Measurements from ENCODE around the gene RAI1.
A peak's percentile ranks its signal among the peaks of the same experiment; 100 is the strongest.

Gene RAI1

DNA sequence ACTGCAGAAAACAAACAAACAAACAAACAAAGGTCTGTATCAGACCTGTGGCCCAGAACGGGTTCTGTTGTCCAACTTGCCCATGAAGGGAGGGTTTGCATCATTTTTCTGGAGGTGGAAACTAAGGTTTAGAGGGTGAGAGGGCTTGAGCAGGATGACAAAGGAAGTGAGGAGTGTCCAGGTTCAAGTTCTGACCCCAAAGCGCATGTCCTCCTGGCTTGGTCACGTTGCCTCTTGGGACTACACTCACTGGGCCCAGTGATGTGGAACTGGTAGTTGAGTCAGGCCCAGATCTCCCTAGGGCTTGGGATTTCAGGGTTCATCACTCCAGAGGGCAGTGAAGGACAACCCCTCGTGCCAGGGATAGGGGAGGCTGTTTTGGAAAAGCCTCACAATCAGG, 153.7 kb downstream of the RAI1 start:
- peak overlapping the region; percentile 38 for H3K4me3 ChIP-seq (ENCODE audit: low read depth, low read length)
- TF ChIP-seq, protein P1, sequence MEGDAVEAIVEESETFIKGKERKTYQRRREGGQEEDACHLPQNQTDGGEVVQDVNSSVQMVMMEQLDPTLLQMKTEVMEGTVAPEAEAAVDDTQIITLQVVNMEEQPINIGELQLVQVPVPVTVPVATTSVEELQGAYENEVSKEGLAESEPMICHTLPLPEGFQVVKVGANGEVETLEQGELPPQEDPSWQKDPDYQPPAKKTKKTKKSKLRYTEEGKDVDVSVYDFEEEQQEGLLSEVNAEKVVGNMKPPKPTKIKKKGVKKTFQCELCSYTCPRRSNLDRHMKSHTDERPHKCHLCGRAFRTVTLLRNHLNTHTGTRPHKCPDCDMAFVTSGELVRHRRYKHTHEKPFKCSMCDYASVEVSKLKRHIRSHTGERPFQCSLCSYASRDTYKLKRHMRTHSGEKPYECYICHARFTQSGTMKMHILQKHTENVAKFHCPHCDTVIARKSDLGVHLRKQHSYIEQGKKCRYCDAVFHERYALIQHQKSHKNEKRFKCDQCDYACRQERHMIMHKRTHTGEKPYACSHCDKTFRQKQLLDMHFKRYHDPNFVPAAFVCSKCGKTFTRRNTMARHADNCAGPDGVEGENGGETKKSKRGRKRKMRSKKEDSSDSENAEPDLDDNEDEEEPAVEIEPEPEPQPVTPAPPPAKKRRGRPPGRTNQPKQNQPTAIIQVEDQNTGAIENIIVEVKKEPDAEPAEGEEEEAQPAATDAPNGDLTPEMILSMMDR (IDR thresholded peaks at IDR 0.05; ENCODE audit: borderline replicate concordance, insufficient read depth, low read depth, low read length), result no peak

DNA sequence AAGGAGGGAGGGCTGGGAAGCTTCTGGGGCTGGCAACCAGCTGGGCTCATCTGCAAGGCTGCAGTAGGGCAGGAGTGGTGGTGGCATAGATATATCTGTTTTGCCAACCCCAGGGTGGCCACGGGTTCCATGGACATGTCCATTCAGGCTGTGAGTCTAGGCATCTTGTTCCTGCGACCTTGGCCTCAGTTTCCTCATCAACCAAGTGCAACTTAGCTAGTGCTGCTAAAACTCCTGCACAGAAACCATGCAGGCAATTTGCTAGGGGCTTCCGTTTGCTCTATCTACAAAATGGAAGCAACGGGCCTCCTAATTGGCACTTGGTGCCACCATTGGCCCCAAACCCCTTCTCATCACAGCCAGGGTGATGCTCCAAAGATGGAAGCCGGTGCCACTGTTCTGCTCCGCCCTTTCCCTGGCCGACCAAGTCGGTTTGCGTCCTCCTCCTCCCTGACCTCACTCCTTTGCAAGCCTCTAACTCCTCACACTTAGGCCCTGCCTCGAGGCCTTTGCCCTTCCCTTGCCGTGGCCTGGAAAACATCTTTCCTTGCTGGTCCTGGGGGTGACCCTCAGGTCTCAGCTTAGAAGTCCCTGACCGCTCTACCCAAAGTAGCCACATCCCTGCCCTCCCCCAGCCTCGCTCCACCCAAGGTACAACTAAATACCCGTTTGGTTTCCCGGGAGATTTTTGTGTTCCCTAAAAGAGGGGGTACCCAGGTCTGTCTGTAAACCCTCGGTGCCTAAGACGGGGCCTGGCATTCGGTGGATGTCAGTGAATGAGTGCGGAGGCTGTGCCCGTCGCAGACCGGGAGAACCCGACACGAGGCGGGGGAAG, 154.4 kb downstream of the RAI1 start:
- TF ChIP-seq, protein P1 (IDR thresholded peaks at IDR 0.05; ENCODE audit: borderline replicate concordance, insufficient read depth, low read depth, low read length), result no peak
- peak overlapping the region; percentile 89 for H3K4me3 ChIP-seq (ENCODE audit: low read depth, low read length)

DNA sequence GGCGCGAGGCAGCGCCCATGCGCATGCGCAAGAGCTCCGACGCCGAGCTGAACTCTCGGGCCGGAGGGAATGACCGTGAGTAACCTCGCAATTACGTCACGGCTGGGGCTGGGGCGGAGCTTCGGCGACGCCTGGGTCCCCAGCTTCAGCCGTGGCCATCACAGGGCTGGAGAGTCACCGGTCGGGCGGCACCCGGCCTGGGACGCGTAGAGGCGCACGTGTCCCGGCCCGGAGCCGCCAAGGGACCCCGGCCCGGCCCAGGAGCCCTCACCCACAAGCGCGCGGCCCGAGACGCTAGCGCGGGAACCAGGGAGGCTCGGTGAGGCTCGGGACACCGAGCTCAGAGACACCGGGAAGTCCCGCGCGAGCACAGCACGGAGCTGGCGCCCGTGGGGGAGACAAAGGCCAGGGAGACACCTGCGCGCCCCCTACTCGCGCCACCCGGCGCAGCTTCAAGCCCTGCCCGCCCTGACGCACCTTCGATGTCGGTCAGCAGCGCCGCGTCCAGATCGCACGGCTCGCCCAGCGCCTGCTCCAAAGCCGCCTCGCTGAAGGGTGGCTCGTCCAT, 155.1 kb downstream of the RAI1 start:
- peak overlapping the region; percentile 89 for H3K4me3 ChIP-seq (ENCODE audit: low read depth, low read length)
- TF ChIP-seq, protein P1 (IDR thresholded peaks at IDR 0.05; ENCODE audit: borderline replicate concordance, insufficient read depth, low read depth, low read length), result no peak

DNA sequence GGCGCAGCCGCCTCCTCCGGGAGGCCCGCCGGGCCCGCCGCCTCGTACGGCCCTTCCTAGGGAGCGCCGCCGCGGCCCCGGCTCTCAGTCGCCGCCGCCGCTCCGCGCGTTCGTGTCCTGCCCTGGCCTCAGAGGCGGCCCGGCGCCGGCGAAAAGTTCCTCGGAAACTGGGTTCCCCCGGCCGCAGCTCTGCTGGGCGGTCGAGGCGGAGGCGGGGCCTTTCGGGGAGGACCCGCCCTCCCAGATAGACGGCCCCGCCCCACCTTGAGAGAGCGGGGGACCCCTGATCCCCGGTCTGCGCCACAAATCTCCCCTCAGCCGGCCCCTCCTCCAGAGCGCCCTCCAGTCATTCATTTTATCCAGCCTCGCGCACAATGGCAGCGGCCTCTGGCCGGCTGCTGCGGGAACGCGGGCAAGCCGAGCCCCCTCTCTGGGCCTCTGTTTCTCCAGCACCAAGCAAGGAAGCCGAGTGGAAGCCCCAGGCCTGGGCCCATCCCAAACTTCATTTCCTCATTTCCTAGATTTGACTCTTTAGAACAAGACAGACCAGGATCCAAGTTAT, 155.6 kb downstream of the RAI1 start, which contains the start of gene SREBF1:
Gene SREBF1 (minus strand): TSS at position 169 of the 562 bp plus-strand sequence. CDS start 169 bp downstream, outside the sequence.
- TF ChIP-seq, protein P1 (IDR thresholded peaks at IDR 0.05; ENCODE audit: borderline replicate concordance, insufficient read depth, low read depth, low read length), result no peak
- H3K4me3 ChIP-seq (ENCODE audit: low read depth, low read length), result peak within 1 kb of the TSS; percentile 89

DNA sequence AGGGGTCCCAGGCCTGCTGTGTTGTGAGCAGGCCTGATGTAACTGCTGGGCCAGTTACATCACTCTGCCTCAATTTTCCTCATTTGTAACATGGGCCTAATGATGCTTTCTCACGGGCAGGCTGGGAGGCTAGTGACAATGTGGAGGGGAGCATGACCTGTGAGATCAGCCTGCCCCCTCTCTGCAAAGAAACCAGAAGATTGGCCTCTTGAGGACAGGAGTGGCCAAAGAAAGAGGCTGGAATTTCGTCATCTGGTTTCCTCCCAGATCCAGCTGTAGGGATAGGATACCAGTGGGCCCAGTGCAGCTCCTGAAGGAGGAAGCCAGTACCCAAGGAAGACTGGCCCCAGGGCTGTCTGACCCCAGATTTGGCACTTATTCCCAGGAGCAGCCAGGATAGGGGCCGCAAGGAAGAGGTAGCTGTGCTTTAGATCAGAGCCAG, 156.1 kb downstream of the RAI1 start:
- peak overlapping the region; percentile 89 for H3K4me3 ChIP-seq (ENCODE audit: low read depth, low read length)
- TF ChIP-seq, protein P1 (IDR thresholded peaks at IDR 0.05; ENCODE audit: borderline replicate concordance, insufficient read depth, low read depth, low read length), result no peak

DNA sequence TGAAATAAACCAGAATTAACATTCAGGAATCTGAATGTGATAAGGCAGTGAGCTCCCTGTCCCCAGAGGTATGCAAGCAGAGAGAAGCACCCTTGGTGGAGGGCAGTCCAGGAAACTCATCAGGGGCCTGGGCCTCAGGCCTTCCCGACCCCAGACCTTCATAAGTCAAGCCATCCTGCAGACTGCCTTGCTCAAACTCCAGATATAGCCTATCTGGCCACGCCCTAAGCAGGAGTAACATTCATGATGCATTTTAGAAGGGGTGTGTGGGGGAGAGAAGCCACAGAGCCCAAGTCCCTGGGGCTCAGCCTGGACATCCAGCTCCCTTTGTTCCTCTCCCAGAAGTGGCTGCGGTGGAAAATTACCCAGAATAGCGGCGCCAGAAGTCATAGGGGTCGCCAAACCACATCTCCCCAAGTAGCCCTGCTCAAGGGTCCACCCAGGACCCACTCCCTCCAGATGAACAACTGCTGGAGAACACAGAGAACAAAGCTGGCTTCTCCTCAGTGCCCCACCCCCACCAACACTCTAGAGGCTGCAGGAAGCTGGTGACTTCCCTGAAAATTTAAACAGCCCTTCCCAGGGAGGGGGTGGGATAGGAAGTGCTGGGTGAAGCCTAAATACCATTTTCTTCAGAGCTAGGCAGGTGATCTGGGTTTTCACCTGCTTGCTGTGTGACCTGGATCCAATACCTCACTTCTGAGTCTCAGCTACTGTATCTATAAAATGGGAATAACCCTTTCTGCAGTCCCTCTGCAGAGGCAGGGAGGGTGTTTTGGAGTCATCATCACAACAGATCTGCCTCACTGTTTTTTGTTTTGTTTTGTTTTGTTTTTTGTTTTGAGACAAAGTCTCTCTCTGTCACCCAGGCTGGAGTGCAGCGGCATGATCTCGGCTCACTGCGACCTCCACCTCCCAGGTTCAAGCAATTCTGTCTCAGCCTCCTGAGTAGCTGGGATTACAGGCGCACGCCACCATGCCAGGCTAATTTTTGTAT, 157.0 kb downstream of the RAI1 start:
- TF ChIP-seq, protein P1 (IDR thresholded peaks at IDR 0.05; ENCODE audit: borderline replicate concordance, insufficient read depth, low read depth, low read length), result no peak
- H3K4me3 ChIP-seq (ENCODE audit: low read depth, low read length), result no peak overlapping the region

Measured in GM12875 (cell line).